Glomerular endothelial cell (primary cell): ENCODE measurements around the gene RBFOX2. TPM values are rescaled to one million over a fixed set of nuclear protein-coding genes. Genes with fewer than 3 reads are reported as not detected.
"Not testable (repeated sequence)": the region's sequence is repeated elsewhere in the genome, so short reads cannot be mapped to it uniquely, and the experiment has no call there.

Experiments used
- DNase-seq: peaks from one replicate; pipeline ENCODE4 v3.0.0-alpha.2; 2011; ENCODE audit warnings: low read depth, low spot score; ENCODE audit errors: extremely low read depth
- total RNA-seq: library from RNA; depleted of rRNA; stranded (reverse); fragments of >200 nt; gene quantifications from 2 replicates; pipeline ENCODE4 v1.2.3, GENCODE V29; 2015

The RBFOX2 gene
- total RNA-seq, 1 donor from 2014 or later = 121 TPM

DNA sequence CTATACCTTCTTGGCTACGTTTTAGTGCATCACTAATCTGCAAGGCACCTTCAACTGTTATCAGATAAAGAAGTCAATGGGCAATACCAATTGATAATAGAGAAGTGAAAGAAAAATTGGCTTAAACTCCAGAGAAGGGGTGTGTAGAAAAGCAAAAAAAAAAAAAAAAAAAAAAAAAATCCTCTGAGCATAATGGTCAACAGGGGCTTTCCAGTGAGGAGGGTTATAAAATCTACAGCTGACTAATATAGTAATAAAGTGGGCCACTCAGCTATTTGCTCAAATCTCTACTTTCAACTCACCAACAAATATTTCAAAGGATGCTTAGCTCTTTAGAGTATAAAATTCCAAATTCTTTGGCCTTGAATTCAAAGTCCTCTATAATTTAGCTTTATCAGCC is 233.1 kb downstream of the RBFOX2 start:
- DNase-seq = no peak

DNA sequence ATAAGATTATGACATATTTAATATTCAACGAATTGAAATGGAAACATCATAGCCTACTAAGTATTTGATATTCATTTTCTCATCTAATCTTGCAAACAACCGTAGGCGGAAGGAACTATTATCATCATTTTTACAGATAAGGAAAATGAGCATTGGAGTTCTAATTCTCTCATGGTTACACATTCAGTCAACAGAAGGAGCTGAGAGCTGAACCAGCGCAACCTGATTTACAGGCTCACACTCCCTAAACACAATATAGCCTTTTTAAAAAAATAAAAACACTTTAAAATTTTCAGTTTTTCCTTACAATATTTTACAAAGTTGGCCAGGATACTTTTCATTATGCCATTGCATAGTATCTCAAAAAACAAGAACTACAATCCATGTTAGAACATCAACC is 236.1 kb downstream of the RBFOX2 start:
- no peak for DNase-seq

GRCh38 chr22:35791788-35792187 is 236.8 kb downstream of the RBFOX2 start:
- not testable (repeated sequence) for DNase-seq

DNA sequence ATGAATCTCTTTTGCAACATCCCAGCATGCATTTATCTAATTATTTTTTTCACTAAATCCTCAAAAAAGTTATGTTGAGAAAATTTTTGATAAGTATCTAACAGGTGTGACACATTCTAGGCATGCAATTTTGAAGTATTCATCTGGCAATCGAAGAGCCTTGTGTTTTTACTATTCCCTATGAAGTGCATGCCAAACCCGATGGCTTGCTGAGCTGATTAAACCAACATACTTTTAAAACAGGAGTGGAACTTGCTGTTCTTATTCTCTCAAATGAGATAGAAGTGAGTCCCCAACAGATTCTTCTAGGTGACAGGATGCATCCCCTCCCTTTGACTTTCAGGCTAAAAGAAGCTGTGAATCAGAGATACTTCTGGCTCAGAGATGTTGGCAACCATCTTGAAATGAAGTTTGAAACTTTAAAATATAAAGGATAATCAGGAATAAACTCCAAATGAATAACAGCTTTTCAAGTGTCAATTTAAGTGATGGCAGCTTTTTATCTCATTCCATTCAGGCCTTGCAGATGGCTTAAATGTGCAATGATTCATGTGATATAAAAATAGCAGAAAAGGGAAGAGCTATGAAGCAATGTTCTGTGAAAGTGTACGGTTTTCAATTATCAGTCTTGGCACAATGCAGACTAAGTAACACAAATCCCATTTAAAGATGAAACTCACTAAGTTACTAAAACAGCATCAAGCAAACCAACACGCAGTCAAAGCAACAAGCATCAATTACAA is 243.3 kb downstream of the RBFOX2 start:
- no peak for DNase-seq

DNA sequence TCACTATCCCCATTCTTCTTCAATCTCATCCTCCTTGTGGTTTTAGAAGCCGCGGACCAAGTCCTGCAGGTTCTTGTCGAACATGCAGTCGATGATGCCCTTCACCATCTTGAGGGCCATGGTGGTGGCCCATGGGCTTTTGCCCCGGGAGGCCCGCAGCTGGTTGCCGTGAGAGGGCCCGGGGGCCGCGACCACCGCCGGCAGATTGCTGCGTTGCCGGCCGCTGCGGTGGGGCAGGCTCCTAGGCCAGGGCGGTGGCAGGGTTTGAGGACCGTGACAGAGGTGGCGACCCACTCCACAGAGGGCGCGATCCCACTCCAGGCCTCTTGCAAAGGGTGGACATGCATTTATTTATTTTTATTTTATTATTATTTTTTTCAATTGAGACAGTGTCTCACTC is 244.0 kb downstream of the RBFOX2 start:
- DNase-seq = no peak

DNA sequence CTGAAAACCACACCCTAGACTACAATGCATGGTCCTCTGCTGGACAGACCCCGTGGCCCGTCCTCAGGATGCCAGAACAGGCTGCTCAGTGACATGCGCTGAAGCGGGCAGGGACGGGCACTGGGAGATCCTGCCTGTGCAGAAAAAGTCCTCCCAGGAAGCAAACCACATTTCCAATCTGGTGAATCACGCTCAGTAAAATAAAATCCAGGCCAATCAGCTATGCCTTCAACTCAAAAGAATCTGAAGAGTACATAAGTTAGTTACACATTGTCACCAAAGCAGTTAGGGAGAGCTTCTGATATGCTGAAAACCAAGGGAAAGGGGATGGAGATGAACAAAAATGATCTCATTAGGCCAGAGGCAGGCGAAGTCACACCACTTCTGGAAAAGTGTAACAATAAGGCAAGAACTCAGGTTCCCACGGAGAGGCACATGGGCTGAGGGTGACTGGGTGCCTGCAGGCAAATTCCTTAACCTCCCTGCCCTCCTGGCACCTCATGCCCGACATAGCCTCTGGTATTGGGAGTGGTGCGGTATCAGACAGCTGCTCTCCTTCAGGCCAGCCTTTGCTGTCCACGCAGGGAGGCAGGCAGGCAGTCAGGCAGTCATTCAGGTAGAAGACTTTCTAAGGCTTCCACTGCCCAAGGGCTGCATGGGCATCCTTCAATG is 244.5 kb downstream of the RBFOX2 start:
- no peak for DNase-seq

- no peak for DNase-seq
Measured at GRCh38 chr22:35782504-35782903, 246.1 kb downstream of the RBFOX2 start.

DNA sequence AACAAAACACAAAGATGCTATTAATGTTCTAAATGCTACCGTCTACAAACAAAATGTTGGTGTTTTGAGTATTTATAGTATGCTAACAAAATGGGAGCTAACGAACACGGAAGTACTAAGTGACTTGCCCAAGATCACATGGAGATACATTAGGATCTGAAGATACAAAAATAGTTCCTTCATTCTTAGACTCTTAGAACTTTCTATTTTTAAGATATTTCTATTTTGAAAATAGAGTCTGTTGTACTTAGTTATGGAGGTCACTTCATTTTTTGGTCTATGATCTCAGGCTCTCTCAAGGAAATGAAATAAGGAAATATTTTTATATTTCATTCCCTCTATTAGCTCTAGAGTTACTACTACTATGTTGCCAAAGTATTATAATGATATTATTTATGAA is 246.7 kb downstream of the RBFOX2 start:
- no peak for DNase-seq

DNA sequence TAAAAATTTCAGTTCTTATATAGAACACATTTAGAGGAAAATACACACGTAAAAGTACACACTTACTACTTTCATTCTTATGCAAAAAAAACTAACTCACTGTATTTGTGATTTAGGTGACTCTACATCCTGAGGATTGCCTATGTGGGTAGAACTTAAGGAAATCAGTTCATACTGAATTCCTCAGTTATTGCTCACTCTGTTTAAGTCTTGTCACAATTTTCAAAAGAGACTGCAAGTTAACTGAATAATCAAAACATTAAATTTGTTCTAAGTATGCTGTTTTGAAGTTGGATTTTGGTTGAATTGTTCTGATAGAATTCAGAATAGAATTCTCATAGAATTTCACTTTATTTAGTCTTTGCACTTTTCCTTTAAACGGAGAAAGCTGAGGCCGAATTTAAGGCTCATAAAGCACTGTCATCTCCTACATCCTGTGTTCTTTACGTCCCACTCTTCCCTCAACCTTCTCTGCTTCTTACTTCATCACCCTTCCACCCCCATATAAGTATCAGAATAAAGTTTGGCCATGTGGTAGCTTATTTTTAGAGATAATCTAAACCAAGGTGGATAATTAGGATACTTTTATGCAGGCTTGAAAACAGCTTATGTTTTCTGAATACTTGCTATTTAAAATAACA is 251.2 kb downstream of the RBFOX2 start:
- DNase-seq = peak; percentile 56

GRCh38 chr22:35775339-35775738 is 253.3 kb downstream of the RBFOX2 start:
- DNase-seq = no peak

- DNase-seq = no peak
Measured at GRCh38 chr22:35769974-35770373, 258.6 kb downstream of the RBFOX2 start.

DNA sequence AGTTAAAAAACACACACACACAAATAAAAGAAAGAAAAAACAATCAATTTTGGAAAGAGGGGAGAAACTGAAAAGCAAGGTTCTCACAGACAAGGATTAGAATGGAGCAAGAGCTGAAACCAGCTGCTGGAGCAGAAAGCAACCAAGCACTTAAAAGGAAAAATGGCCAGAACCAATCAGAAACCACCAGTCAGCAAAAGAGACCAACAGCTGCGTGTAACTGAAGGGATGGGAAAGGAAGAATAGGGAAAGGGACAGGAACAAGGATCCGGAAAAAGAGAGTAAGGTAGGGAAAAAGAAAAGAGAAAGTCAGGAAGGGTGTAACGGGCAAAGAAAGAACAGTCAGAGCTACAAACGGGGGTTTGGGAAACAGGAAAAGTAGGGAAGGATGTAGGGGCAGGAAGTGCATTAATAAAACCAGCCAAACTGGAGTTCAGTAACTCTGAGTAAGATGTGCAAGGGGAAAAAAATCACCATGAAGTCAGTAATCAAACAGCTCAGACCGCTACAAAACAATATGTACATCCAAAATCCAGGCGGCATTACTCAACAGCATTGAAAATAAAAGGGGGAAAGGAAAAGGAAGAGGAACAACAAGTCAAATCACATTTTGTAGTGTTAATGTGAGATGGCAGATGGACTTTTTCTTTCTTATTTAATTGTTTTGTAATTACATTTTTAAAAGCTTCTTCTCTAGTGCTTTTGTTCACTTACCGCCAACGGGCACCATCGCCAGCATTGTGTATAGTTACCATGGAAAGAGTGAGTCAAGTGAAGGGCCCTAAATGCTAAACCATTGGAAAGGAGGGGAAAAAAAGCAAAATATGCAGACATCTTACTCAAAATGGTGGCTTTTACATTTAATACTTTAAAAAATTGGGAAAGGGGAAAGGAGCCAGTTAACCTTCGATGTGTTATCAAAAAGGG is 261.7 kb downstream of the RBFOX2 start:
- DNase-seq = no peak

DNA sequence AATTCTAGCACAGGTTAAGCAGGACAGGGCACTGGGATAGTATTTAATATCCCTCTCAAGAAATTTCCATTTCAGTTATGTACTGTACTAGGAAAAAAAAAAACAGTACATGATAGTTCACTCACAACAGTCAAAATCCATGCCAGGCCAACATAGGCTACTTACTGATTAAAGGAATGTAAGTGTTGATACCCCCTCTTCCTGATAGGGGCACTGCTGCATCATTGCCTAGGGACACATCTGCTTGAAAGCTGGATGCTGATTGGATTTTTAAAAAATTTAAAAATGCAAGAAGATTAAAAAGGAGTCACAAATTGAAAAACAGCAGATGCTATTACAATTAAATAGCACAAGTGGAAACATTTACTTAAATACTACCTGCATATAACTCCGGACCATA is 267.6 kb downstream of the RBFOX2 start:
- DNase-seq = no peak

DNA sequence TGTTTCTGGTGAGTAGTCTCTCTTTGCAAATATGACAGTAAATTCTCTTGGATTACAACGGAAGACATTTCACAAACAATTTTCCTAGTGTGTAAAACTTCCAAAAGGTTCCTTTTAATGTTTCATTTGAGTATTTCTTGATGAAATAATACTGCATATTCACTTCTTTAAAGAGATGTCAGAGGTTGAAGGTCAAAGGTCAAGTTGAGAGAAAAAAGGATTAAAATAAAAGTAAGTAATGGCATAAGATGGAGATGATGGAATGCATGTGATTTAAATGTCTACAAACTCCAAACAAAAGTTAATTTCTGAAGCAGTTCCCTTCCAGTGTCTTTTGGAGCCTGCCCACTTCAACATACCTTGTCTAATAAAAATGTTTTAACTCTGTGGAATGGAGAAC is 270.2 kb downstream of the RBFOX2 start:
- DNase-seq = no peak

GRCh38 chr22:35756722-35757121 is 271.9 kb downstream of the RBFOX2 start:
- DNase-seq = no peak

GRCh38 chr22:35754761-35755160 is 273.9 kb downstream of the RBFOX2 start:
- DNase-seq = no peak

DNA sequence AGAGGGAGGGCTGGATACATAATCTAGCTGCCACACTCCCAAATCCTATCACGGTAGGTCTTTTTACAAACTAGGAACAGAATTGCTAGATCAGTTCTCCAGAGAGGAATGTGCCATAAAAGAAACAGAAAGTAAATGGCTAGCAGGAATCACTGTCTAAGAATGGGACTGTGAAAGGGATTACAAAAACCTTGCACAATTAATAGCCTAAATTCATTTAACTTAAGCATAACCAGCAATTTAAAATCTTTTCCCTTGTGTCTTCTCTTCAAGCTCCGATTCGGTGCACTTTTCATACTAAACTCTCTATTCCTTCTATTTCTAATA is 275.8 kb downstream of the RBFOX2 start:
- no peak for DNase-seq

DNA sequence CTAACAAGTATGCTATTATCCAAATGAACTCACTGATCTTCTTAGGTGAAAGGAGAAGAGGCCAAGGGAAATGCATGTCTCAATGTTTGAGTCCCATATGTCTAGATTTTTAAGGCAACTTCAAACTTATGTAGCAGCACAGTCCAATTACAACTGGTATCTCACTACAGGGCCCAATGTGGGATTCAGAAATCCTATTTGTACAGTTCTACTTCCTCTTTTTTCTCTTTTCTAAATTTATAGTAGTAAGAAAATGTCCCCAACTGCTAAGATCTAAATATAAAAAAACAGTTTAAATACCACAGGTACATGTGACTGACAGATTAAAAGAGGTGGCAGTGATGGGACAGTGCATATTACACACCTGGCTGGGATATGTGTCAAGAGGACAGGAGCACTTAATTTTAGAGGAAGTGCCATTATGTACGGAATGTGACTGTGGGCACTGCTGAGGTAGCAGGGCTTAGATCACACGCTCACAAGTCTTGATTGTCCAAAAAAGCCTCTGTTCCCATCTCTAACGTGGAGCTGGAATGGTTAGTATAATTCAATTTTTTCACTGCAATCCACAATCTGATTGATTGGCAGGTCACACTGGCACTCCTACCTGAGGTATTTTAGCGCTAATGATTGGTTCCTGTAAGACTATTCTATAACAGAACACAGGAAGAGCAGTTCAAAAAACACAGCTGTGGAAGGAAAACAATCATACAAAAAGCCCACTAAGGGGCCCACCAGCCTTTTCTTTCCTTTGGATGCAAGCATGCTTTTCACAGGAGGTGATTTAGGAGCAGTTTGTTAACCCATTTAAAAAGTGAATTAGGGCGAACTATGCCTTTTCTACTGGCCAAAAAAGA is 276.4 kb downstream of the RBFOX2 start:
- DNase-seq = no peak

- no peak for DNase-seq
Measured at GRCh38 chr22:35749808-35750207, 278.8 kb downstream of the RBFOX2 start.
